HEK293 (cell line): ENCODE measurements around the gene LDAF1.

Experiments used
- CTCF ChIP-seq: fragments of 450-650 bp; formaldehyde crosslinking; IDR thresholded peaks from 2 replicates; pipeline ENCODE4 v1.5.1; 2016; ENCODE audit warnings: missing biosample characterization, missing genetic modification characterization
- MZF1 ChIP-seq: fragments of 450-650 bp; formaldehyde crosslinking; IDR thresholded peaks from 2 replicates; pipeline ENCODE4 v1.5.1; 2017; ENCODE audit warnings: missing biosample characterization, missing genetic modification characterization, borderline replicate concordance
- REST ChIP-seq: fragments of 450-650 bp; formaldehyde crosslinking; IDR thresholded peaks from 2 replicates; pipeline ENCODE4 v1.5.1; 2016; ENCODE audit warnings: missing biosample characterization, missing genetic modification characterization
- SP2 ChIP-seq: fragments of 450-650 bp; formaldehyde crosslinking; IDR thresholded peaks from 2 replicates; pipeline ENCODE4 v1.5.1; 2016; ENCODE audit warnings: missing biosample characterization, missing genetic modification characterization
- YY2 ChIP-seq: fragments of 450-650 bp; formaldehyde crosslinking; IDR thresholded peaks from 2 replicates; pipeline ENCODE4 v1.5.1; 2016; ENCODE audit warnings: missing biosample characterization, missing genetic modification characterization
- ZBTB44 ChIP-seq: fragments of 450-650 bp; IDR thresholded peaks from 2 replicates; pipeline ENCODE4 v1.5.1; 2018; ENCODE audit warnings: missing biosample characterization, mild to moderate bottlenecking, missing genetic modification characterization
- ZBTB49 ChIP-seq: fragments of 450-650 bp; formaldehyde crosslinking; IDR thresholded peaks from 2 replicates; pipeline ENCODE4 v1.5.1; 2016; ENCODE audit warnings: missing biosample characterization, missing genetic modification characterization, low read depth
- ZNF404 ChIP-seq: fragments of 450-650 bp; formaldehyde crosslinking; IDR thresholded peaks from 2 replicates; pipeline ENCODE4 v1.5.1; 2017; ENCODE audit warnings: missing biosample characterization, missing genetic modification characterization
- ZNF776 ChIP-seq: fragments of 450-650 bp; formaldehyde crosslinking; IDR thresholded peaks from 2 replicates; pipeline ENCODE4 v1.5.0; 2017; ENCODE audit warnings: missing biosample characterization, missing genetic modification characterization, borderline replicate concordance
- ZNF785 ChIP-seq: fragments of 450-650 bp; formaldehyde crosslinking; IDR thresholded peaks from 2 replicates; pipeline ENCODE4 v1.5.1; 2016; ENCODE audit warnings: missing biosample characterization, missing genetic modification characterization
- ZSCAN5A ChIP-seq: fragments of 450-650 bp; formaldehyde crosslinking; IDR thresholded peaks from 2 replicates; pipeline ENCODE4 v1.5.1; 2016; ENCODE audit warnings: missing biosample characterization, missing genetic modification characterization

- TF ChIP-seq REST (tag by site-specific recombination) = no peak
- TF ChIP-seq CTCF = no peak
- TF ChIP-seq ZBTB44 (tag by site-specific recombination) = no peak
- TF ChIP-seq YY2 (tag by site-specific recombination) = no peak
- no peak for TF ChIP-seq ZNF776
- no peak for TF ChIP-seq SP2 (tag by site-specific recombination)
- no peak for TF ChIP-seq ZSCAN5A (tag by site-specific recombination)
- TF ChIP-seq ZBTB49 (tag by site-specific recombination) = no peak
- no peak for TF ChIP-seq ZNF404
- no peak for TF ChIP-seq MZF1 (tag by site-specific recombination)
- TF ChIP-seq ZNF785 (tag by site-specific recombination) = no peak
Measured at GRCh38 chr16:21160276-21160675, 1.8 kb downstream of the LDAF1 start.
